Stimulated activated CD4-positive, alpha-beta T cell treated with anti-CD3 and anti-CD28 coated beads, TNF-alpha, amount 100 ng/mL, for 4 hours (primary cell): ENCODE data around the gene MSANTD7.

Experiments
- DNase-seq, 3 experiments: peaks; one replicate each; pipeline ENCODE4 v3.0.0-alpha.2; 2020; ENCODE audit warnings: low read depth in 3 of 3

Gene MSANTD7

DNA sequence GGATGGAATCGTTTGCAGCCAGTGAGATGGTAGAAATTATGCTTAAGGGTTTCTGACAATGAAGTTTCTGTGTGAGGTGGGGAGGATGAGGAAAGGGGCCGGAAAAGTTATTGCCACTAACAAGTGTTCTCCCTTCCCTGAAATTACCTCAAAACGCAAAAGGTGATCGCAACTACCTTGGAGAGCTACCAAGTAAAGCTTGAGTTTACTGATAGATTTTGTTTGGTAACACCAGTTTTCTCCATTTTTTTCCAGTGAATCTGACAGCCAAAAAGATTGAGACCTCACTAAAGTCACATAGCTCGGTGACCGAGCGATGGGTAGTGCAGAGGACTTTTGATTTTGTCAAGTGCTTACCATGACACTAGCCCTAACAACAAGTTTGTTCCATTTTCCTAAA, 42.1 kb downstream of the MSANTD7 start:
- no peak for DNase-seq

DNA sequence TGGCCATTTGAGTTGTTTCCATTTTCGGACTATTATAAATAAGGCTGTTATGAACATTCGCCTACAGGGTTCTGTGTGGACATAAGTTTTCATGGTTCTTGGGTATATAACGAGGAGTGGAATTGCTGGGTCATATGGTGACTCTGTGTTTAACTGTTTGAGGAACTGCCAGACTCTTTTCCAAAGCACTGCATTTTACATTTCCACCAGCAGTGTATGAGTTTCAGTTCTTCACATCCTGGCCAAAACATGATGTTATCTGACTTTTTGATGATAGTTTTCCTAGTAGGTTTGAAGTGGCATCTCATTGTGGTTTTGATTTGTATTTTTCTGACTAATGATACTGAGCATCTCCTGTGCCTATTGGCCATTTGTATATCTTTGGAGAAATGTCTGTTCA, 46.0 kb downstream of the MSANTD7 start:
- no peak for DNase-seq
